G401.6 (cell line): Measurements from ENCODE around the gene CNN1.

ENCODE experiments used
- FAIRE-seq: peaks from 2 replicates; lab custom pipeline; 2012; peaks lifted over from hg19 to GRCh38; lab: Jason Lieb, UNC

Gene CNN1

DNA sequence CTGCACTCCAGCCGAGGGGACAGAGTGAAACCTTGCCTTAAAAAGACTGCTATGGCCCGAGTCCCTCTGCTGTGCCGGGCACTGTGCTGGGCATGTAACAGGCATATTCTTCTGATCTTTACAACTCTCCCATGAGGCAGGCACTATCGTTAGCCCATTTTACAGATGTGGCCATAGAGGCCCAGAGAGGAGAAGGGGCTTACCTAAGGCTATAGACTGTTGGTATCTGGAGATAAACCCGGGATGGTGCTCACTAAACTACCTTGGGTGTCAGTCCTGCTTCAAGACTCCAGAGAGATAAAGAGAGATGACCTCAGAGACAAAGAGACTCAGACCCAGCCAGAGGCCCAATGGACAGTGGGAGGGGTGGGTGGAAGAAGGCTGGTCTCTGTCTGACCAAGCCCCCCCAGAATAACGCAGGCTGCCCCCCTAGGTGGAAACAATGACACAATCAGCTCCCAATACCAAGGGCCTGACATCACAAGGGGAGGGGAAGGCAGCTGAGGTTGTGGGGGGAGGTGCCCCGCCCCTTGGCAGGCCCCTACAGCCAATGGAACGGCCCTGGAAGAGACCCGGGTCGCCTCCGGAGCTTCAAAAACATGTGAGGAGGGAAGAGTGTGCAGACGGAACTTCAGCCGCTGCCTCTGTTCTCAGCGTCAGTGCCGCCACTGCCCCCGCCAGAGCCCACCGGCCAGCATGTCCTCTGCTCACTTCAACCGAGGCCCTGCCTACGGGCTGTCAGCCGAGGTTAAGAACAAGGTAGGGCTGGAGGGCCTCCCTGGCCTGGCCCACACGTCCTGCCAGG lies at the start of gene CNN1:
CNN1 (plus strand) TSS at position 620 of the 805 bp plus-strand sequence; CDS start at position 697, 77 bp downstream.
- FAIRE-seq: peak; percentile 13

DNA sequence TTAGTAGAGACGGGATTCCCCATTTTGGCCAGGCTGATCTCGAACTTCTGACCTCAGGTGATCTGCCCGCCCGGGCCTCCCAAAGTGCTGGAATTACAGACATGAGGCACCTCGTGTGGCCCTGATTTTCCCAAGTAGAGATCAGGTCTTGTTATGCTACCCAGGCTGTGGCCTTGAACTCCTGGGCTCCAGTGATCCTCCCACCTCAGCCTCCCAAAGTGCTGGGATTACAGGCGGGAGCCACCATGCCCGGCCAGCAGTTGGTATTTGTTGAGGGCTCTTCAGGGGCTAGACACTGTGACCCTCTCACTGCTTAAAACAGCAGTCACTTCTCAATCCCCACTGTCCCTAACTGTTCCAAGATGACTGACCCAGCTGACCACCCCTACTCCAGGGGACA lies 49.3 kb upstream of the CNN1 start:
- no peak for FAIRE-seq

DNA sequence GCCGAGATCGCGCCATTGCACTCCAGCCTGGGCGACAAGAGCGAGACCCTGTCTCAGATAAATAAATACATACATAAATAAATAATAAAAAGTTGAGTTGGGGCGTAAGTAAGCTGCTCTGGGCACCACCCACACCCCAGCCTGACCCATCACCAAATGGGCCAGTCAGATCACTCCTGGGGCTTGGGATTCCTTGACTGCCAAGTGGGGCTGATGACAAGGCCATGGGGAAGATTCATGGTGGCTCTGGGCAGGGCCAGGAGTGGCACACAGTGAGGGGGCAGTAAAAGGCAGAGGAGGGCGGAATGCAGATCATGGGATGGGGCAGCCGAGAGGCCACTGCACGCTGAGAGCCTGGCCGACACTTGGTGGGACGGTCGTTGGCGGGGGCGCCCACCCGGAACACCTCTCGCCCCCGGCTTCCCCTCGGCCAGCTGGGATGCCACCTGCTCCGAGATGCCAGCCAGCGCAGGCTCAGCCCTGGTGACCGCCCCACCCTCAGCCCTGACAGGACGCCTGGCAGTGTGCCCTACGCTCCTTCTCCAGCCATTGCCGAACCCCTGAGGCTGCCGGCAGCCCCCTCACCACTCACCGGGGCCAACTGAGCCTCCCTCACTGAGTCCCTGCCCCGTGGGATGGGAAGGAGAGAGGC lies 43.9 kb upstream of the CNN1 start:
- FAIRE-seq: no peak

DNA sequence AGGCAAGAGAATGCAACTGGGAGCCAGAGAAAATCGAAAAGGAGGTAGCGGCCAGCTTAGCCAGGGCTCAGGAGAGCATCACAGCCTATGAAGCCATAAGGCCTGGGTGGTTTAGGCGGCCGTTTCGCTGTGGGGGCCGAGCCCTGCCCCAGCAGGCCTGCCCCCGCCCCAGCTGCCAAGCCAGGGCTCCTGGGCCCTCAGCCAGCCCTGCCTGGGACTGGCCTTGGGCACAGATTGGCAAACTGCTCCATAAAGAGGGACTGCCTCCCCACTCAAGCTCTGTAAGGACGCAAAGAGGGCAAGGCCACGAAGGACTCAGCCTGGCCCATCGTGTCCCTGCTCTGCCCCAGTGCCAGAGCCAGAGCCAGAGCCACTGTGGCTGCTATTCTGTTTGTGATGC lies 43.2 kb upstream of the CNN1 start:
- FAIRE-seq: no peak

DNA sequence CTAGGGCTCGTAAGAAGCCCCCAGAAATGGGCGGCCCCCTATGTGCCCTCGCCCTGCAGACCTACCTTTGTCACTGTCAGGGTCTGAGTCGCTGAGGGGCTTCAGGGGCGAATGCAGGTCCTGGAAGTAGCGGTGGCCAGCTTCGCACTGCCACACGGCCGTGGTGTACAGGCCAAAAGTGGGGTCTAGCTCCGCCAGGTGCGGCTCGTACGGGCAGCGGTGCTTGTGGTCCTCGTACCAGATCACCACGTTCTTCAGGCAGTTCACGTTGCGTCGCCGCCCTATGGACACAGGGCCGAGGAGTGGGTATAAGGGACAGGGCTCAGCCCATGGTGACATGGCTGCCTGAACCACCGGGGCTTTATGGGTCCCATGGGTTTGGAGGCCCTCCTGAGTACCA lies 42.8 kb upstream of the CNN1 start:
- no peak for FAIRE-seq

DNA sequence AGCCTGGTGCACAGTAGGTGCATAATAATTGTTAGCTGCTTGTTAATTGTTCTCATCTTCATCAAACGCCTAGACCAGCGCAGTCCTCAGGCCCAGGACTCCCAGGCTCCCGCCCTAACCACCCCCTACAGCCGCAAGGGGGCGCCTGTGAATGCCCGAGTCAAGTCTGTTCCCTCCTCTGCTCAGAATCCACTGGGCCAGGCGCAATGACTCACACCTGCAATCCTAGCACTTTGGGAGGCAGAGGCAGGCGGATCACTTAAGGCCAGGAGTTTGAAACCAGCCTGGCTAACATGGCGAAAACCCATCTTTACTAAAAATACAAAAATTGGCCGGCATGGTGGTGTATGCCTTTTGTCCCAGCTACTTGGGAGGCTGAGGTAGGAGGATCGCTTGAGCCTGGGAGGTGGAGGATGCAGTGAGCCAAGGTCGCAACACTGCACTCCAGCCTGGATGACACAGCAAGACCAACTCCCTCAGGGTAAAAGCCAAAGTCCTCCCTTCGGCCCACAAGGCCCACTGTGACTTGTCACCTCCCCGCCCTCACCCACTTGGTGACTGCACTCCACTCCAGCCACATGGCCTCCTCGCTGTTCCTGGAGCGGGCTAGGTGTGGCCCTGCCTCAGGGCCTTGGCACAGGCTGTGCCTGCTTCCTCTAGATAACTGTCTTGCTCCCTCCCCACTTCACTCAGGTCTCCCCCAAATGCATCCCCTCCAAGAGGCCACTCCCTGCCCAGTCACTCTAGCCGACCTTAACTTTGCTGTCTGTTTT lies 42.1 kb upstream of the CNN1 start:
- FAIRE-seq: peak; percentile 70

DNA sequence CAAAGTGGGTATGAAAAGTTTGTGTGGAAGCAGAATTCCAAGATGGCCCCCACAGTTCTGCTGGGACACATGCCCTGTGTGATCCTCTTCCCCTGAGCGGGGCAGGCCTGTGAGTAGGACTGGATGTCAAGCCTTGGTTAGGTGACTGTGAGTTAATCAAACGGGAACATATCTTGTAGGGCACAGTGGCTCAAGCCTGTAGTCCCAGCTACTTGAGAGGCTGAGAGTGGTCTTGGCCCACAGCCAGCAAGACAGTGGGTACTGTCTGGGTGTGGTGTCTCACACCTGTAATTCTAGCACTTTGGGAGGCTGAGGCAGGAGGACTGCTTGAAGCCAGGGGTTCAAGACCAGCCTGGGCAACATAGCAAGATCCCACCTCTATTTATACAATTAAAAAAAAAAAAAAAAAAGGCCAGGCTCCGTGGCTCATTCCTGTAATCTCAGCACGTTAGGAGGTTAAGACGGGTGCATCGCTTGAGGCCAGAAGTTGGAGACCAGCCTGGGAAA lies 39.4 kb upstream of the CNN1 start:
- FAIRE-seq: no peak

DNA sequence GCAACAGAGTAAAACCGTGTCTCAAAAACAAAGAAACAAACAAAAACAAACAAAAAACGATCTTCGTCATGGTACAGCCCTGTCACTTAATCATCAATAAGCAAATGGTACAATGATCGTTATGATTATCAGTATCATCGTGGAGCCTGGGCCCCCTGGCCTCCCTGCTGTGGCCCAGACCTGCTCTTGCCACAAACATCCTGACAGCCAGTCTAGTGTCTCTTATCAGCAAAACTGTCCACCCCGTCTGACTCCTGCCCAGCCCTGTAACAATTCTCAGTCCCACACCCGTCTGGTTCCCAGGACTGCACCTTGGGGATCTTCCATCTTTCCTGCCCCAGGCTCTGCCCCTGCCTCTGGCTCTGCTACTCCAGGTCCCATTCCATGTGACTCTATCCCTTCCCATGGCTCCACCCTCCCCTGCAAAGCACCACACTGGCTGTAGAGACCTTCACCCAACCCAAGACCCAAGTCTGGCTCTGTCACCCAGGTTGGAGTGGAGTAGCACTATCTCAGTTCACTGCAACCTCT lies 38.7 kb upstream of the CNN1 start:
- FAIRE-seq: no peak

DNA sequence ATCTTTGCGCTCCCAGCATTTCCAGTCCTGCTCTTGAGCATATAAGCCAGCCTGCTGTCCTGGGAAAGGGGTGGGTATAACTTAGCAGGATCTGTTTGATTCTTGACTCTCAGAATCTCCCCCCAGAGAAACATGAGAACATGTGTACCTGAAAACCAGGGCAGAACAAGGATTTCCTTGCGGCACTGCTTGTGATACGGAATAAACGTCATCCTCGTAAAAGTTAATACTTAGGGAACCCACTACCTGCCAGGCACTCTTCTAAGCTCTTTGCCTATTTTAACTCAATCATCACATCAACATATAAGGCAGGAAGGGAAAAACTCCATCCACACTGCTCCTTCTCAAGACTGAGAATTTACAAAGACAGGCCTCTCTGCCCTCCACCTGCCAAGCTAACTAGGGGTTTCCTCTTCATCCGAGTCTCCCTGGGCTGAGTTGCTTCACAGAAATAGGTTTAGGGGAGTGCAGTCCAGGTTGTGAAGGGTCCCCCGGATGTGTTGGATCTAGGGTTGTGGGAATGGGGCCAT lies 34.1 kb upstream of the CNN1 start:
- FAIRE-seq: no peak

DNA sequence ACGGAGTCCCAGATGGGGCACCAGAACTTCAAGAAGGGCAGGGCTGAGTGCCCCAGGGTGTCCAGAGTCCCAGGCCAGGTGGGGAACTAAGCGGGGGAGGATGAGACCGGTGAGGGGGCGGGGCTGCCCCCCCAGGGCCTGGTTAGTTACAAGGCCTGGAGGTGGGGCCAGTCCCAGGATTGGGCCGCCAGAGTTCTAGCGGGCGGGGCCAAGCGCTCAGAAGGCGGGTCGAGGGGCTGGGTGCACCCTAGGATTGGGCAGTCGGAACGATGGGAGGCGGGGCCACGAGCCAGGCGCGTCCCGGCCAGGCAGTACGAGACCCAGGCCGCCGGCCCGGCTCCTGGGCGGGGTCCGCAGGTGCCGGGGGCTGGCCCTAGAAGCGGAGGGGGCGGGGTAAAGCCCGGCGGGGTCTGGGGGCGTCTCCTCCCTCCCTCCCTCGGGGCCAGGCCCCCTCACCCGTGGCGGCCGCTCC lies 33.6 kb upstream of the CNN1 start:
- FAIRE-seq: peak; percentile 93

DNA sequence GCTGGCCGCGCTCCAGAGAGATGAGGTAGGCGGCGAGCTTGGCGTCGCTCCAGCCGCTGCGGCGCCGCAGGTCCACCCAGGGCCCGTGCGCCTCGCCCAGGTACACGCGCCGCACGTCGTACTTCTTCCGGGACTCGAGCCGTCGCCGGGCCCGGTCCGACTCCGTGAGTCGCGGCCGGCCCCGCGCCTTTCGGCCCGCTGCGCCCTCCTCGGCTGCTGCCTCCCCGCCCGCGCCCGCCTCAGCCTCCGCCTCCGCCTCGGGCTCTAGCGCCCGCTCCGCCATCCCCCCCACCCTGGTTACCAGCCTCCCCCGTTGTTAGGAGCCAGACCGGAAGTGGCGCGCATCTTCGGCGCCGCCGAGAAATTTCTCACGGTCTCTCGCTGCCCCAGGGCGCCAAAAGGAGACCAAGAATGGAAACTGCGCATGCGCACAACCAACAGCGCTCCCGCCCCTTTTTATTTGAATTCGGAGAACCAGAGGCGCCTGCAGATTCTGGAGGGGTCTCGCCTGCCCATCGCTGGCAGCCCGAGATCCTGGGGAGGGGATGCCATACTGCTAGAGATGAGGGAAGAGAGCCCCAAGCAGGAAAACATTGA lies 33.0 kb upstream of the CNN1 start, which contains the start of gene ZNF653:
ZNF653 (minus strand) TSS at position 336 of the 597 bp plus-strand sequence; CDS start at position 283, 53 bp downstream.
- FAIRE-seq: peak; percentile 77

DNA sequence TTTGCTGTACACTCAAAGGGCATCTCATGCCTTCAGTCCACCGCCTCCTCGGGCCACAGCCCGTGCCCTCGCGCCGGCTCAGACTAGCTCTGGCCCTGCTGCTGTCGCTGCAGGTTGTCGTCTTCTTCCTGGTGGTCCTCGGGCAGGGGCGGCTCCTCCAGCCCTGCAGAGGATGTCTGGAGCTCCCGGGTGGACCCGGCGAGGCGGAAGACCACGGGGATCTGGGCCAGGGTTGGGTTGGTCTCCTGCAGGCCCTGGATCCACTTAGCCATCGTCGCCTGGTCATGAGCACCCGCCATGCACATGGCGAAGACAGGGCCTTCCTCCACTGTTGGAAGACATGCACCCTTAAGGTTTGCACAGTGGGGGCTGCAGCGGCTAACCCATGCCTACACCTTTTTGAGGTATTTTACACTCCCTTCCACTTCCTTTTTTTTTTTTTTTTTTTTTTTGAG lies 32.5 kb upstream of the CNN1 start:
- FAIRE-seq: no peak

DNA sequence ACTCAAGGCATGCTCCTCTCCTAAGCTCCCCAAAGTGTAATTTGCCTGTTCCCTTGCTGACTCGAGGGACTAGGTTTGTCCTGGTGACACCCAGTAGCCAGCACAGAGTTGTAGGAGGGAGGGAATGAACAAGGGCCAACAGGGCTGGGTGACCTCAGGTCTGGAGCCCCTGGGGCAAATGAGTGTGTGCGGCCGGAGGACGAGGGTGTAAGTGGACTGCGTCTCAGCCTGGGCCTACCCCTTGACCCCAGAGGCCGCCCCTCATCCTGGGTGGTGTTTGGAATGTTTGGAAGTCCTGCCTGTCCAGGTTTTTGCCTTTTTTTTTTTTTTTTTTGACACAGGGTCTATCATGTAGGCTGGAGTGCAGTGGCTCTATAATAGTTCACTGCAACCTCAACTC lies 31.7 kb upstream of the CNN1 start:
- FAIRE-seq: no peak

DNA sequence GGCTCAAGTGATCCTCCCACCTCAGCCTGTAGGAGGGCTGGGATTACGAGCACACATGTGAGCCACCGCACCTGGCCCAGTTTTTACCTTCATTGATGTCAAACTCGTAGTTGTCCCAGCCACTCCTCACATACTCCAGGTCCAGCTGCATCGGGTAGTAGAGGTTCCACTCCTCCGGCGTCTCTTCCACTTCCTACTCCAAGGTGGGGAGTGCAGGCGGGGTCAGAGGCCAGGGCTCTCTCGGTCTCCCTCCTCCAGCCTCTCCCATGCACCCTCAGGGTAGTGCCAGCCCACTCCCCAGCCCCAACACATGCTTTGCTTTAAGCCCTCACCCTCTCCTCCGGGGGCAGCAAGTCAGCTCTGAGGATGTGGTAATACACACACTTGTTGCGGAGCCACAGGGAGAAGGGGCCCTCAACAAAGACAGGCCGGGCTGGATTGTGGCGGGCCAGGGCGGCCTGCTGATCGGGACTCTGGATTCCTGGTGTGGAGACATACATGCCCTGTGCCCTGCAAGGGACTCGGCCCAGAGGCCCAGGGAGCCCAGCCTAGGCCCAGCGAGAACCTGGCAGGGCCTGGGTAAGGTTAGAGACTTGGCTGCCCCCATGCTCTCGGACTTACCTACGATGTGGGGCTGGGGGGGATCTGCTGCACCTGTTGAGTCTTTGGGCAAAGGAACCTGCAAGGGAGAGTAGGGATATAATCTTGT lies 31.1 kb upstream of the CNN1 start:
- FAIRE-seq: no peak

DNA sequence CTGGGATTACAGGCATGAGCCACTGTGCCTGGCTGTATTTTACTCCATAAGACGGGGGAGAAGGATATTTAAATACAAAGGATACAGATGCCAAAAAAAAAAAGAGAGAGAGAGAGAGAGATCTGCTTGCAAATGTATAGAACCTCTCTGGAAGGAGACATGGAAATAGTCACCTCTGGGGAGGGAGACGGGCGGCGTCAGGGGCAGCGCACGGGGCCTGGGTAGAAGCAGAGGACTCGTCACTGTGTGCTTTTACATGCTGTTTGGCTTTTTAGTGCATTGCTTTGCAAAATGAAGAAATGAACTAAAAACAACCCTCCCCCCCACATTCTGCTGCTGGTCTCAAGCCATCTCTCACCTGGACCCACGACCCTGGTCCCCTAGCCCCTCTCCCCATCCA lies 28.2 kb upstream of the CNN1 start:
- no peak for FAIRE-seq

DNA sequence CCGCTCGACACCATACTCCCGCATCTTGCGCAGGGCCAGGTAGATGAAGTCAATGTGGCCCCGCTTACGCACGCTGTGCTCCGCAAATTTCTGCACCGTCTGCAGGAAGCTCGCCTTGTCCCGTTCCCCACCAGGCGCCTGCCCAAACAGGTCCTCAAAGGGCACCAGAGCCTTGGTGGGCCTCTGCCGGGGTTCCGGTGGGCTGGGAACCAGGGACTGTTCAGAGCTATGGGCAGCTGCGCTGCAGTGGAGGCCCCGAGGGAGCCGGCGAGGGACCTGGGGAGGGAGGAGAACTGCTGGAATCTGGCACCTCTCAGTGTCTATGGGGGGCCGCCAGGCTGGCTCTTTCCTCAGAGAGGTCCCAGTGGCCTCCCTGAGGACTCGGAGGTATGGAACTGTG lies 24.7 kb upstream of the CNN1 start:
- FAIRE-seq: no peak

DNA sequence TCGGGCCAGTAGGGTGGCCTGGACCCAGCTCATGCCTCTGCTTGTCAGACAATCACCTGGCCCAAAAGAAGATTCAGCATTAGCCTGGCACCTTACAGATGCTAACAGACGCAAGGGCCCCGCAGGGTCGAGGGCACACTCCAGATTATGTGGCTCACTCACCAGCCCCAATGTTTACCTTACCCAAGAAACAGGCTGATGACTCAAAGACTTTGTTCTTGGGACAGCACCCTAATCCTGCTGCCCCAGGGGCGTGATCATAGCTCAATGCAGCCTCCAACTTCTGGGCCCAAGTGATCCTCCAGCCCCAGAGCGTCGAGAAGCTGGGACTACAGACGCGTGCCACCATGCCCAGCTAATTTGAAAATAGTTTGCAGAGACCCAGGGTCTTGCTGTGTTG lies 19.5 kb upstream of the CNN1 start:
- FAIRE-seq: no peak

DNA sequence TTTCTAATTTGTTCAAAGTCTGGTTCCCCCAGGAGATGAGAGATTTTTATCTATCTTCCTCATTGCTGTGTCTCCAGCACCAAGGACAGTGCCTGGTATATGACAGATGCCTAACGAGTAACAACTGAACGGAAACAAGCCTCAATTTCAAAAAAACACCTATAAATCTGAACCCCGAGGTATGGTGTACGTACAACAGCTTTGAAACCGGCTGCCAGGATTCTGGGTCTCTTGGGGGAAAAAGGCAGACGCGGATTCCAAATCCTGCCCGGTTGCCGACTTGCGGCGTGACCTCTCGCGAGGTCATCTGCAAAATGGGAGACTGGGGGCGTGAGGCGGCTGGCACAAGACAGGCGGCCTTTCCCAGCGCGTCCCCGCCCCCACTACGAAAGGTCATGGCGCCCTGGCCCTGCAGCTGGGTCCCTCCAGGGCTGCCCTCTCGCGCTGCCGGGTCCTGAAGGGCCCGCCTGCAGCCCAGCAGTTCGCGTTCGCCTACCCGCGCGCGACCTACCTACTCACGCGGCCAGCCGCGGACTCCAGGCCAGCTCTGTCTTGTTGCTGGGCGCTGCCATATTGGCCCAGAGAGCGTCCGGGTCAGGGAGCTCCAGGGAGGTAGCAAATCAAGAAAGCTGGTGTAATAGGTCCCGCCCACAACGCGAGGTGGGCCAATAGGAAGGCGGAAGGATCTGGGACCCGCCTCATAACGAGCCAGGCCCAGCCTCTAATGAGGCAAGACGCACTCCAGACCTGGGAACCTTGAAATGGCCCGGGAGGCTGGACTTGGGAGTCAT lies 9.9 kb upstream of the CNN1 start, which contains the start of gene ECSIT:
ECSIT (minus strand) TSS at position 584 of the 791 bp plus-strand sequence. CDS start 9,964 bp downstream, outside the sequence.
- FAIRE-seq: peak; percentile 98

DNA sequence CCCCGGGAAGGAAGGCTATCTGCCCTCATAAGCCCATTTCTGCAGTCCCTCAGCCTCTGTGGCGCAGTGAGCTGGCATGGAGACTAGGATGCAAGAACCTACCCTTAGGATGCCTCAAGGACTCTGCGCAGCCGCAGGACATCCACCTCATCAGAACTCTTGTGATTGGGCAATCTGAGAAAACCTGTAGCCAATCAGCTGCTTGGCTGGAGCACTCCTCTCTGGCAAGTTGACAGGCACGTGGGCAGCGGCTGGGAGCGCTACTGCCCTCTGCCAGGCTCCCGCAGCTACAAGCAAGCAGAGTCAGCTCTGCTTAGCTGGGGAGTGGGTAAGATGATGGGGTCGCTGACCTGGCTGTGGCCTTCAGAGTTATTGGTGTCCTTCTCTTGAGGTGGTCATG lies 8.2 kb upstream of the CNN1 start:
- FAIRE-seq: no peak

DNA sequence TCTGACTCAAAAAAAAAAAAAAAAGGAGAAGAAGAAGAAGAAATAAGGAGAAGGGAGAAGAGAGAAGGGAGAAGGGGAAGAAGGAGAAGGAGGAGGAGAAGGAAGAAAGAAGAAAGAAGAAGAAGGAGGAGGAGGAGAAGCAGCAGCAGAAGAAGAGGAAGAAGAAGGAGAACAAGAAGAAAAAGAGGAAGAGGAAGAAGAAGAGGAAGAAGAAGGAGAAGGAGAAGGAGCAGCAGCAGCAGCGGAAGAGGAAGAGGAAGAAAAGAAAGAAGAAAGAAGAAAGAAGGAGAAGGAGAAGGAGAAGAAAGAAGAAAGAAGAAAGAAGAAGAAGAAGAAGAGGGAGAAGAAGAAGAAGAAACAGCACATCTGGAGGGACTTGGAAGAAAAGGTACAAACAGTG lies 4.1 kb upstream of the CNN1 start:
- no peak for FAIRE-seq
